Measurements from ENCODE around the gene CHN1. TPM values are rescaled to one million over a fixed set of nuclear protein-coding genes. Genes with fewer than 3 reads are reported as not detected.

CHN1 gene
- total and polyA plus RNA-seq, 7 donors, result 2.1 to 15.6 (median 11.4) TPM

DNA sequence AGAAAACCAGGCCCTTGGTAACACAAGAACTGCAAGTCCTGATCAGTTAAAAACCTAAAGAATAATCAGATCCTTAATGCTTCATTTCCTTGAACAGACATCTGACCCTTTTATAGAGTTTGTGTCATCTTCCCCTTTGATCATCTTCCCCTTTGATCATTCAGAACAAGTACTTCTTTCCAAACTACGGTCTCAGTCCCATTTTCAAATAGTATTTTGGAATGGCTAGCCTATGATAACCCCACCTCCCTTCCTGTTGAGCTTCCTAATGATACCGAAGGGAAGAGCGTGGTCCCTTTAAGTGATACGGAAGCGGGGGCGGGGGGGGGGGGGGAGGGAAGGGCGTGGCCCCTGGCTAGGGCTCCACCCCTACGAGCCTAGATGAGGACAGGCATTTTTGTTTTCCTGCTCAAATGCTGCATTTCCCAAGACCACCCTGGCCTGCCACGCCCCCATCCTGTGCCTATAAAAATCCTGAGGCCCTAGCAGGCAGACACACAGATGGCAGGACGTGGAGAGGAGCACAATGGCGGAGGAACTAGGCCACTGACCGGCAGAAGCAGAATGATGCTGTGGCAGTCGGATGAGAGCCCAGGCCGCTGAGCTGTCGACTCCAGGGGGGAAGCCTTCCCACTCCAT, 216.8 kb downstream of the CHN1 start:
- Histone ChIP-seq H3K27ac (peak overlapping the region in 1 of 4 donors; percentile 38), H3K27me3 (no peaks in the 10 kb centered on the region), H3K4me3 (no peak overlapping the region), H3K4me1 (peaks cover 0 to 10% (median 4%) of the 10 kb centered on the region in 4 donors), H3K9me3 (no peaks in the 10 kb centered on the region), H3K36me3 (no peaks in the 10 kb centered on the region)
- intact Hi-C loops (cut with DNase I), result no loop called here
- 58 to 72% methylated on average over 13 to 14 of the region's 15 CpGs for WGBS, 2 donors
- TF ChIP-seq POLR2AphosphoS5 (IDR thresholded peaks at IDR 0.05), result no peak
- TF ChIP-seq EP300 (IDR thresholded peaks at IDR 0.05), result no peak
- TF ChIP-seq, protein P1, sequence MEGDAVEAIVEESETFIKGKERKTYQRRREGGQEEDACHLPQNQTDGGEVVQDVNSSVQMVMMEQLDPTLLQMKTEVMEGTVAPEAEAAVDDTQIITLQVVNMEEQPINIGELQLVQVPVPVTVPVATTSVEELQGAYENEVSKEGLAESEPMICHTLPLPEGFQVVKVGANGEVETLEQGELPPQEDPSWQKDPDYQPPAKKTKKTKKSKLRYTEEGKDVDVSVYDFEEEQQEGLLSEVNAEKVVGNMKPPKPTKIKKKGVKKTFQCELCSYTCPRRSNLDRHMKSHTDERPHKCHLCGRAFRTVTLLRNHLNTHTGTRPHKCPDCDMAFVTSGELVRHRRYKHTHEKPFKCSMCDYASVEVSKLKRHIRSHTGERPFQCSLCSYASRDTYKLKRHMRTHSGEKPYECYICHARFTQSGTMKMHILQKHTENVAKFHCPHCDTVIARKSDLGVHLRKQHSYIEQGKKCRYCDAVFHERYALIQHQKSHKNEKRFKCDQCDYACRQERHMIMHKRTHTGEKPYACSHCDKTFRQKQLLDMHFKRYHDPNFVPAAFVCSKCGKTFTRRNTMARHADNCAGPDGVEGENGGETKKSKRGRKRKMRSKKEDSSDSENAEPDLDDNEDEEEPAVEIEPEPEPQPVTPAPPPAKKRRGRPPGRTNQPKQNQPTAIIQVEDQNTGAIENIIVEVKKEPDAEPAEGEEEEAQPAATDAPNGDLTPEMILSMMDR (IDR thresholded peaks at IDR 0.05), result no peak
- TF ChIP-seq POLR2A (IDR thresholded peaks at IDR 0.05), result no peak
- no peak for DNase-seq

- Histone ChIP-seq H3K4me1 (peaks cover 0 to 10% (median 4%) of the 10 kb centered on the region in 4 donors), H3K4me3 (no peak overlapping the region), H3K27ac (peak overlapping the region in 1 of 4 donors; percentile 38), H3K9me3 (no peaks in the 10 kb centered on the region), H3K27me3 (no peaks in the 10 kb centered on the region), H3K36me3 (no peaks in the 10 kb centered on the region)
- DNase-seq, result no peak
- no peak for TF ChIP-seq POLR2A (IDR thresholded peaks at IDR 0.05)
- TF ChIP-seq EP300 (IDR thresholded peaks at IDR 0.05), result no peak
- TF ChIP-seq, protein P1 (IDR thresholded peaks at IDR 0.05), result no peak
- TF ChIP-seq POLR2AphosphoS5 (IDR thresholded peaks at IDR 0.05), result no peak
- intact Hi-C loops (cut with DNase I), result no loop called here
- WGBS, 2 donors, result 81 to 88% methylated on average over 5 of the region's 5 CpGs
Observed at GRCh38 chr2:174787487-174788205, 217.5 kb downstream of the CHN1 start.

- no peaks in the 10 kb centered on the region for H3K9me3 ChIP-seq
- no peak overlapping the region for H3K4me3 ChIP-seq
- H3K4me1 ChIP-seq, result peaks cover 0 to 20% (median 6%) of the 10 kb centered on the region in 4 donors
- 91 to 94% methylated on average over 8 of the region's 8 CpGs for whole genome bisulfite sequencing, 2 donors
- DNase-seq, result no peak
- H3K27ac ChIP-seq, result no peak overlapping the region
- H3K36me3 ChIP-seq, result no peaks in the 10 kb centered on the region
- no peak for TF ChIP-seq POLR2AphosphoS5 (IDR thresholded peaks at IDR 0.05)
- TF ChIP-seq POLR2A (IDR thresholded peaks at IDR 0.05), result no peak
- TF ChIP-seq, protein P1 (IDR thresholded peaks at IDR 0.05), result no peak
- no peak for TF ChIP-seq EP300 (IDR thresholded peaks at IDR 0.05)
- no peaks in the 10 kb centered on the region for H3K27me3 ChIP-seq
- intact Hi-C loops (cut with DNase I), result no loop called here
Observed at GRCh38 chr2:174786066-174786725, 219.0 kb downstream of the CHN1 start.

GRCh38 chr2:174785481-174785880, 219.7 kb downstream of the CHN1 start:
- DNase-seq, result no peak
- TF ChIP-seq POLR2AphosphoS5 (IDR thresholded peaks at IDR 0.05) (no peak), EP300 (IDR thresholded peaks at IDR 0.05) (no peak), POLR2A (IDR thresholded peaks at IDR 0.05) (no peak)
- TF ChIP-seq, protein P1 (IDR thresholded peaks at IDR 0.05), result no peak
- Histone ChIP-seq H3K4me3 (no peak overlapping the region), H3K9me3 (no peaks in the 10 kb centered on the region), H3K27me3 (no peaks in the 10 kb centered on the region), H3K36me3 (no peaks in the 10 kb centered on the region), H3K27ac (no peak overlapping the region), H3K4me1 (peaks cover 0 to 20% (median 6%) of the 10 kb centered on the region in 4 donors)
- 75 to 89% methylated on average over 3 of the region's 3 CpGs for WGBS, 2 donors
- intact Hi-C loops (cut with DNase I), result no loop called here

Data from sigmoid colon (tissue), 7 donors.